ENCODE results near the gene GOLGA8B. TPM values are rescaled to one million over a fixed set of nuclear protein-coding genes. Genes with fewer than 3 reads are reported as not detected.
"Not testable (repeated sequence)": the region's sequence is repeated elsewhere in the genome, so short reads cannot be mapped to it uniquely, and the experiment has no call there.

GOLGA8B gene, protein sequence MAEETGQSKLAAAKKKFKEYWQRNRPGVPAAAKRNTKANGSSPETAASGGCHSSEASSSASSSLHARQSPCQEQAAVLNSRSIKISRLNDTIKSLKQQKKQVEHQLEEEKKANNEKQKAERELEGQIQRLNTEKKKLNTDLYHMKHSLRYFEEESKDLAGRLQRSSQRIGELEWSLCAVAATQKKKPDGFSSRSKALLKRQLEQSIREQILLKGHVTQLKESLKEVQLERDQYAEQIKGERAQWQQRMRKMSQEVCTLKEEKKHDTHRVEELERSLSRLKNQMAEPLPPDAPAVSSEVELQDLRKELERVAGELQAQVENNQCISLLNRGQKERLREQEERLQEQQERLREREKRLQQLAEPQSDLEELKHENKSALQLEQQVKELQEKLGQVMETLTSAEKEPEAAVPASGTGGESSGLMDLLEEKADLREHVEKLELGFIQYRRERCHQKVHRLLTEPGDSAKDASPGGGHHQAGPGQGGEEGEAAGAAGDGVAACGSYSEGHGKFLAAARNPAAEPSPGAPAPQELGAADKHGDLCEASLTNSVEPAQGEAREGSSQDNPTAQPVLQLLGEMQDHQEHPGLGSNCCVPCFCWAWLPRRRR
- polyA plus RNA-seq (2013, experiment 1 of 4) = 85.9 TPM
- polyA plus RNA-seq (2013, experiment 2 of 4) = 86.4 TPM
- polyA plus RNA-seq (2013, experiment 3 of 4) = 72.2 TPM
- polyA plus RNA-seq (2013, experiment 4 of 4) = 72.7 TPM

GRCh38 chr15:34583399-34584329, at the start of gene GOLGA8B:
GOLGA8B (minus strand) TSS chr15:34583651; CDS start chr15:34535912, 47,739 bp downstream.
- Histone ChIP-seq H3K27me3 (ENCODE audit: control insufficient read depth, insufficient read depth, low read length, poor library complexity, severe bottlenecking) (peaks cover 18% of the 10 kb centered on the region), H3K4me1 (ENCODE audit: control insufficient read depth, insufficient read depth, low read length) (peaks cover 3% of the 10 kb centered on the region), H3K27ac (ENCODE audit: insufficient read depth, low read depth, low read length, poor library complexity, severe bottlenecking) (no peak within 1 kb of the TSS), H3K36me3 (ENCODE audit: control insufficient read depth, insufficient read depth, low read length) (no peaks in the 10 kb centered on the region), H3K9me3 (ENCODE audit: control insufficient read depth, low read length) (no peaks in the 10 kb centered on the region), H3K4me3 (ENCODE audit: insufficient read depth, low read depth, low read length) (peak within 1 kb of the TSS; percentile 80)
- WGBS, 2 experiments = 1% methylated on average over 101 of the region's 101 CpGs

- H3K27me3 ChIP-seq (ENCODE audit: control insufficient read depth, insufficient read depth, low read length, poor library complexity, severe bottlenecking); H3K4me1 ChIP-seq (ENCODE audit: control insufficient read depth, insufficient read depth, low read length); H3K36me3 ChIP-seq (ENCODE audit: control insufficient read depth, insufficient read depth, low read length); H3K9me3 ChIP-seq (ENCODE audit: control insufficient read depth, low read length); H3K4me3 ChIP-seq (ENCODE audit: insufficient read depth, low read depth, low read length); H3K27ac ChIP-seq (ENCODE audit: insufficient read depth, low read depth, low read length, poor library complexity, severe bottlenecking): not testable (repeated sequence)
- WGBS, 2 experiments = 87 to 89% methylated on average over 3 of the region's 3 CpGs
These were observed 49.7 kb upstream of the GOLGA8B start for GRCh38 chr15:34633165-34633564.

DNA sequence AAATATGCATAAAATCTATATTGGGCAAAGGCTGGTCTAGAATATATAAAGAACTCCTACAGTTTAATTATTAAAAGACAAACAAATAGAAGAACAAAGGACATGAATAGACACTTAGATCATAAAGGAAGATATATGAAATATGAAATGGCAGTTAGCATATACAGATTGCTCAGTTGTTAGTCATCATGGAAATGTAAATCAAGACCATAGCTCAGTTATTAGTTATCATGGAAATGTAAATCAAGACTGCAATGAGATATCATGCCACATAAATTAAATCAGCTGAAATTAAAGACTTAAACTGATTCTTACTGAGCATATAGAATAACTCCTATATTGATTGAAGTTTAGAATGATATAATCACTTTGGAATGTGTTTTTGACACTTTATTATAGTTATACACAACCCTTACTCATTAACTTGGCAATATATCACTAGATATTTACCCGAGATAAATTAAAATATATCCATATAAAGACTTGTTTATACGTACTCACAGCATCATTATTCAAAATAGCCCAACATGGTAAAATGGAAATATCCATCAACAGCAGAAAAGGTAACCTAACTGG, 45.2 kb upstream of the GOLGA8B start:
- H3K36me3 ChIP-seq (ENCODE audit: control insufficient read depth, insufficient read depth, low read length) = no peaks in the 10 kb centered on the region
- H3K4me3 ChIP-seq (ENCODE audit: insufficient read depth, low read depth, low read length) = no peak overlapping the region
- no peaks in the 10 kb centered on the region for H3K4me1 ChIP-seq (ENCODE audit: control insufficient read depth, insufficient read depth, low read length)
- no peak overlapping the region for H3K27ac ChIP-seq (ENCODE audit: insufficient read depth, low read depth, low read length, poor library complexity, severe bottlenecking)
- no peaks in the 10 kb centered on the region for H3K9me3 ChIP-seq (ENCODE audit: control insufficient read depth, low read length)
- WGBS, 2 experiments = 93% methylated on average over 2 of the region's 2 CpGs; no CpG with 5 or more reads in 1 of the 2 experiments
- no peaks in the 10 kb centered on the region for H3K27me3 ChIP-seq (ENCODE audit: control insufficient read depth, insufficient read depth, low read length, poor library complexity, severe bottlenecking)

DNA sequence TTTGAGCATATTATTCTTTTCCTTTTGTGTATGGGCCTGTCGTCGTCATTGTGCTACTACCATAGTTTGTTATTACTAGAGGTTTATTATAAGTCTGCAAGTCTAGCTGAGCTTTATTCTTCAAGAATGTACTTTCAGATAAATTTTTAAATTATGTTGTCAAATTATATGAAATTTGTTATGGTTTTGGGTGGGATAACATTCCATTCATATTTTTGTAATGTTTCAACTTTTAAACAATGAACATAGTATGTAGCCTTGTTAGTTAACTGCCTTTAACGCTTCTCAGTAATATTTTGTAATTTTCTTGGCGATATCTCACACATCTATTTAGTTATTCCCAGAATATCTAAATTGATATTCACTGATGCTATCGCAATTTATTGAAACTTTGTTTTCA, 41.6 kb upstream of the GOLGA8B start:
- Histone ChIP-seq H3K9me3 (ENCODE audit: control insufficient read depth, low read length) (no peaks in the 10 kb centered on the region), H3K27ac (ENCODE audit: insufficient read depth, low read depth, low read length, poor library complexity, severe bottlenecking) (no peak overlapping the region), H3K4me3 (ENCODE audit: insufficient read depth, low read depth, low read length) (no peak overlapping the region), H3K27me3 (ENCODE audit: control insufficient read depth, insufficient read depth, low read length, poor library complexity, severe bottlenecking) (no peaks in the 10 kb centered on the region), H3K4me1 (ENCODE audit: control insufficient read depth, insufficient read depth, low read length) (no peaks in the 10 kb centered on the region), H3K36me3 (ENCODE audit: control insufficient read depth, insufficient read depth, low read length) (no peaks in the 10 kb centered on the region)
- 79 to 100% methylated on average over 2 of the region's 5 CpGs for WGBS, 2 experiments

- WGBS, 2 experiments = 86 to 93% methylated on average over 5 of the region's 5 CpGs
- Histone ChIP-seq H3K36me3 (ENCODE audit: control insufficient read depth, insufficient read depth, low read length) (no peaks in the 10 kb centered on the region), H3K9me3 (ENCODE audit: control insufficient read depth, low read length) (no peaks in the 10 kb centered on the region), H3K27ac (ENCODE audit: insufficient read depth, low read depth, low read length, poor library complexity, severe bottlenecking) (no peak overlapping the region), H3K4me1 (ENCODE audit: control insufficient read depth, insufficient read depth, low read length) (no peaks in the 10 kb centered on the region), H3K27me3 (ENCODE audit: control insufficient read depth, insufficient read depth, low read length, poor library complexity, severe bottlenecking) (no peaks in the 10 kb centered on the region), H3K4me3 (ENCODE audit: insufficient read depth, low read depth, low read length) (no peak overlapping the region)
These were observed 38.2 kb upstream of the GOLGA8B start for GRCh38 chr15:34621675-34622074.

DNA sequence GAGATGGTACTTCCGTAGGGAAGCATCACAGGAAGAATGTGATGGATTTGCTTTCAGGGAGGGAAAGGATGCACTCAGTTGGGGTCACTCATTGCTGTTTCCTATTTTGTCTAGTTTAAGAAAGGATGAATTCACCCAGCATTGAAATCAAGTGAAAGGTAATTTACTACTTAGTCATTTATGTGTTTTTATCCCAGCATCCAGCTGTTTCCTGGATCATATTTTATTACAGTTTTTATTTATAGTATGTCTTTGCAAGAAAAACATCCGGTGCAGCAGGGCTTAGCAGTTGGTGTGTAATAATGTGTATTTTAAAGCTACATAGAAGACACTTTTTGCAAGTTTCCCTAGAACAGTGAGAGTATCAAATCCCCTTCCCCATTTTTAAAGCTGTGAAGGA, 37.4 kb upstream of the GOLGA8B start:
- Histone ChIP-seq H3K27me3 (ENCODE audit: control insufficient read depth, insufficient read depth, low read length, poor library complexity, severe bottlenecking) (no peaks in the 10 kb centered on the region), H3K4me1 (ENCODE audit: control insufficient read depth, insufficient read depth, low read length) (no peaks in the 10 kb centered on the region), H3K4me3 (ENCODE audit: insufficient read depth, low read depth, low read length) (no peak overlapping the region), H3K9me3 (ENCODE audit: control insufficient read depth, low read length) (no peaks in the 10 kb centered on the region), H3K36me3 (ENCODE audit: control insufficient read depth, insufficient read depth, low read length) (no peaks in the 10 kb centered on the region), H3K27ac (ENCODE audit: insufficient read depth, low read depth, low read length, poor library complexity, severe bottlenecking) (no peak overlapping the region)
- WGBS, 2 experiments = 87 to 95% methylated on average over 2 of the region's 2 CpGs

DNA sequence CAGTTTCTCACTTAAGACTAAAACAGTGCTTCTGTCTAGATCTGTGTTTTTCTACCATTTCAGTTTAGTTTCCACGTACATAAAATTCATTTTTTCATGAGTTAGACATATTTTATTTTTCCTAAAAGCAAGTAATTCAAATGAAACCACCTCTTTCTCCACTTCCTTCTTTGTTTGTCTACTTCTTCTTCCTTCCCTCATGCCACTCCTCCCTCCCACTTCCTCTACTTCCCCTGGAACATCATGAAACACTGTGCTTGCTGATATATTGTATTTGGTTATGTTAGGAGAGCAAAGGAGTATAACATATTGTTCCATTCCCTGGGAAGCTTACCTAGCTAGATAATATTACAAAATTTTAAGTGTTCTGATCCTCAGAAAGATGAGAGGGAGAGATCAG, 36.7 kb upstream of the GOLGA8B start:
- no peaks in the 10 kb centered on the region for H3K4me1 ChIP-seq (ENCODE audit: control insufficient read depth, insufficient read depth, low read length)
- no peaks in the 10 kb centered on the region for H3K27me3 ChIP-seq (ENCODE audit: control insufficient read depth, insufficient read depth, low read length, poor library complexity, severe bottlenecking)
- H3K9me3 ChIP-seq (ENCODE audit: control insufficient read depth, low read length) = no peaks in the 10 kb centered on the region
- no peak overlapping the region for H3K27ac ChIP-seq (ENCODE audit: insufficient read depth, low read depth, low read length, poor library complexity, severe bottlenecking)
- H3K36me3 ChIP-seq (ENCODE audit: control insufficient read depth, insufficient read depth, low read length) = no peaks in the 10 kb centered on the region
- 0% methylated on average over 1 of the region's 1 CpG for WGBS, 2 experiments
- H3K4me3 ChIP-seq (ENCODE audit: insufficient read depth, low read depth, low read length) = no peak overlapping the region

- 89 to 93% methylated on average over 6 of the region's 7 CpGs for WGBS, 2 experiments
- Histone ChIP-seq H3K9me3 (ENCODE audit: control insufficient read depth, low read length) (no peaks in the 10 kb centered on the region), H3K4me3 (ENCODE audit: insufficient read depth, low read depth, low read length) (no peak overlapping the region), H3K36me3 (ENCODE audit: control insufficient read depth, insufficient read depth, low read length) (no peaks in the 10 kb centered on the region), H3K4me1 (ENCODE audit: control insufficient read depth, insufficient read depth, low read length) (no peaks in the 10 kb centered on the region), H3K27me3 (ENCODE audit: control insufficient read depth, insufficient read depth, low read length, poor library complexity, severe bottlenecking) (no peaks in the 10 kb centered on the region), H3K27ac (ENCODE audit: insufficient read depth, low read depth, low read length, poor library complexity, severe bottlenecking) (no peak overlapping the region)
These were observed 35.7 kb upstream of the GOLGA8B start for GRCh38 chr15:34619151-34619550.

- no peak overlapping the region for H3K4me3 ChIP-seq (ENCODE audit: insufficient read depth, low read depth, low read length)
These were observed 34.6 kb upstream of the GOLGA8B start for GRCh38 chr15:34618073-34618472.

More at GRCh38 chr15:34618073-34618472, 34.6 kb upstream of the GOLGA8B start:
- no peaks in the 10 kb centered on the region for H3K9me3 ChIP-seq (ENCODE audit: control insufficient read depth, low read length)
- 85 to 92% methylated on average over 2 of the region's 2 CpGs for WGBS, 2 experiments
- H3K4me1 ChIP-seq (ENCODE audit: control insufficient read depth, insufficient read depth, low read length) = no peaks in the 10 kb centered on the region
- H3K36me3 ChIP-seq (ENCODE audit: control insufficient read depth, insufficient read depth, low read length) = no peaks in the 10 kb centered on the region
- no peaks in the 10 kb centered on the region for H3K27me3 ChIP-seq (ENCODE audit: control insufficient read depth, insufficient read depth, low read length, poor library complexity, severe bottlenecking)
- H3K27ac ChIP-seq (ENCODE audit: insufficient read depth, low read depth, low read length, poor library complexity, severe bottlenecking) = no peak overlapping the region

All from ectodermal cell (in vitro differentiated cells).